GM21825 (cell line): ENCODE data around the gene NEK11.

Experiments used
- ATAC-seq: cut with Tn5 transposase; IDR thresholded peaks from one replicate; pipeline ENCODE4 v1.9.1; 2021; ENCODE audit warnings: mild to moderate bottlenecking, moderate library complexity; ENCODE audit not compliant: unreplicated experiment

The NEK11 gene, protein sequence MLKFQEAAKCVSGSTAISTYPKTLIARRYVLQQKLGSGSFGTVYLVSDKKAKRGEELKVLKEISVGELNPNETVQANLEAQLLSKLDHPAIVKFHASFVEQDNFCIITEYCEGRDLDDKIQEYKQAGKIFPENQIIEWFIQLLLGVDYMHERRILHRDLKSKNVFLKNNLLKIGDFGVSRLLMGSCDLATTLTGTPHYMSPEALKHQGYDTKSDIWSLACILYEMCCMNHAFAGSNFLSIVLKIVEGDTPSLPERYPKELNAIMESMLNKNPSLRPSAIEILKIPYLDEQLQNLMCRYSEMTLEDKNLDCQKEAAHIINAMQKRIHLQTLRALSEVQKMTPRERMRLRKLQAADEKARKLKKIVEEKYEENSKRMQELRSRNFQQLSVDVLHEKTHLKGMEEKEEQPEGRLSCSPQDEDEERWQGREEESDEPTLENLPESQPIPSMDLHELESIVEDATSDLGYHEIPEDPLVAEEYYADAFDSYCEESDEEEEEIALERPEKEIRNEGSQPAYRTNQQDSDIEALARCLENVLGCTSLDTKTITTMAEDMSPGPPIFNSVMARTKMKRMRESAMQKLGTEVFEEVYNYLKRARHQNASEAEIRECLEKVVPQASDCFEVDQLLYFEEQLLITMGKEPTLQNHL

DNA sequence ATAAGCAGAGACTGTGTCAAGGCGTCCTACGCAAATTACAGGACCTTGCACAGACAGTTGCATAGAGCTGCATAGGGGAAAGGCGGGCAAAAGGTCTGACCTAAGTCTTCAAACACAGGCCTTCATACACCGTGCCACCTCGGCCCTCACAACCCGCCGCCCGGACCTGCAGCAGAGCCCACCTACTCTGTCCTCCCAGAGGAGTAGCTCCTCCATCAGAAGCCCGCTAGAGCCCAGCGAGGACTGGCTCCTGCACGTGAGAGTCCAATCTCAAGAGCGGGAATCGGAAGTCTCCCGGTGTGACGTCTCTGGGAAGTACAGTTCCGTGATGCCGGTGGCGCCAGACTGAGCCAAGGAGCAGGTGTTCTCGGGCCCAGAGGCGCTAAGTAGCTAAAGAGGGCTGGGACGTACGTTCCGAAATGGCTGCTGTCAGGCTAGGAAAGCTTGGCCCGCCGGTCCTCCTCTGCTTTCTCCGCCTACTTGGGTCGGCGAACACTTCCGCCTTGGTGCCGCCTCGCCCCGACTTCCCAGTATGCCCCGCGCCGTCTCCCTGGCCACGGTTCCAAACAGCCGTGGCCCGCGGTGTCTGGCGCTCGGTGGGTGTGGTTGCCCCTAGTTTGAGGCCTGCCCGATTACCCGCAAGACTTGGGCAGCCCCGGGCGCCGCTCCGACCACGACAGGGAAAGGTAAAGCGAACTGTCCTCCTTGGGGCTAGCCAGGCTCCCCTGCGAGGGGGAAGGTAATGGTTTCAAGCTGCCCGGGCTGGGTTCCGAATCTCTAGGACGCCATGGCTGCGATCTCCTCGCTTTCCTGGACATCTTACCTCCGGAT lies at the start of gene NEK11, which contains the start of gene ASTE1:
TSS of gene NEK11 (plus strand) at position 557 of the 831 bp plus-strand sequence. CDS start 2,832 bp downstream, outside the sequence.
TSS of gene ASTE1 (minus strand) at position 505 of the 831 bp plus-strand sequence. CDS start 1,519 bp downstream, outside the sequence.
- ATAC-seq, result peak; percentile 96

DNA sequence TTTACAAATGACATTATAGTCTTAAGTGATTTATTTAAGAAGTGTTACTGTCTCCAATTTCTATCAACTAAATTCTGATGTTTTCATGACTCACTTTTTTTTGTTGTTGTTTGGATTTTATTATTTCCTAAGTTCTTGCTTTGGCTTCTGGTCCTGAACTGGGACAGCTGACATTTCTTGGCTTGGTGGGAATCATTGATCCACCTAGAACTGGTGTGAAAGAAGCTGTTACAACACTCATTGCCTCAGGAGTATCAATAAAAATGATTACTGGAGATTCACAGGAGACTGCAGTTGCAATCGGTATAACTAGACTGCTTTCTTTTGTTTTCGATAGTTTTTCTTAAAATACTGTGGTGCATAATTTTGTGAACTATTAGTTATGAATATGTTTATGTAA lies 47.6 kb upstream of the NEK11 start:
- no peak for ATAC-seq

DNA sequence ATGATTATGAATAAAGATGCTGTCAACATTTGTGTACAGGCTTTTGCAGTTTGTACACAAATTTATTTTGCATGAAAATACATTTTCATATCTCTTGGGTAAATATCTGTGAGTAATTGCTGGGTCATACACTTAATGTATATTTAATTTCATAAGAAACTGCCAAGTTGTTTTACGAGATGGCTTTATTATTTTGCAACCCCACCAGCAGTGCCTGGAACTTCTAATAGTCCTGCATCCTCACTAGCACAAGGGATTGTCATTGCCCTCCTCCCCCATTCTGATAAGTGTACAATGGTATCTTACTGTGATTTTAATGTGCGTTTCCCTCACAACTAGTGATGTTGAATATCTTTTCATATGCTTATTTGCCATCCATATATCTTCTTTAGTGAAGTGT lies 45.2 kb upstream of the NEK11 start:
- ATAC-seq, result no peak

DNA sequence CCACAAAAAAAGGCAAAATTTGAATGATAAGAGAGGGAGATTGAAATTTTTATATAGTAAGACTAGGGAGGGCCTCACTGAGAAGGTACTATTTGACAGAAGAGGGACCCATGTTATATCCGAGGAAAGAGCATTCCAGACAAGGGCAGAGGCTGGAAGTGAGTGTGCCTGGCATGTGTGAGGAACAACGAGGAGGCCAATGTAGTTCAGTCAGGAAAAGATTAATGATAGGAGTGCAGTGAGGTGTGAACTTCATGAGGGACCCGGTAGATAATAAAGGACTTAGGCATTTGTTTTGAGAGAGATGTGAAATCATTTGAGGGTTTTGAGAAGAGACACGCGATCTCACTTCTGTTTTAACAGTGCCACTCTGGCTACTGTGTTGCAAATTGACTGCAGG lies 36.4 kb upstream of the NEK11 start:
- no peak for ATAC-seq

DNA sequence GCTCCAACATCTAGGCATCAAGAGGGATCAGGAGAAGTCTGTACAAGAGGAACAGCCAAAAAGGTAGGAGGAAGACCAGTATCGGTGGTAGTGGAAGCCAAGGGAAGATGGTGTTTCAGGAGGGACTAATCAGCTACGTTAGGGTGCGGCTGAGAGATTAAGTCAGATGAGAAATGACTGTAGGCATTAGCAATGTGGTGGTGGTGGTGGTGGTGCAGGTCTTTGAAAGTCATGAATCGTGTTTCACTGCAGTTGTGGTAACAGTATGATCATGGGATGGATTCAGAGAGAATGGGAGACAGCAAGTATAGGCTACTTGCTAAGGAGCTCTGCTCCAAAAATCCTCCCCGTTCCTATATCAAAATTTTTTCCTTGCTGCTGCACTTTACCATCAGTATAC lies 35.6 kb upstream of the NEK11 start:
- ATAC-seq, result no peak

DNA sequence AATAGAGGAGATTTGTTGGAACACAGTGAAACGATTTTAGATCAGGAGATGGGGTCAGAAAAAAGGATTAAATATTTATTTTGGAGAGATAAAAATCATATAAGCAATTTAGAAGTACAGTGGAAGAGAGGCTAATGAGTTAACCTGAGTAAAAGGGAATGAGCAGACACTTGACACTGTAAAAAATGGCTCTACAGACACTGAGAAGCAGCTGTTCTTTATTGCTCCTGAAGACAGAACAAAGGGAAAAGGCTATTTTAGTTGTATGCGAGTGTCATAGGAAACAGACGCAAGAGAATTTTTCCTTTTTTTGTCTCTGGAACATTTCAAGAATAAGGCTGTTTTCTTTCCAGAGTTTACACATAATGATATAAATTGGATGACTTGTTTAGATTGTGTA lies 34.3 kb upstream of the NEK11 start:
- no peak for ATAC-seq

DNA sequence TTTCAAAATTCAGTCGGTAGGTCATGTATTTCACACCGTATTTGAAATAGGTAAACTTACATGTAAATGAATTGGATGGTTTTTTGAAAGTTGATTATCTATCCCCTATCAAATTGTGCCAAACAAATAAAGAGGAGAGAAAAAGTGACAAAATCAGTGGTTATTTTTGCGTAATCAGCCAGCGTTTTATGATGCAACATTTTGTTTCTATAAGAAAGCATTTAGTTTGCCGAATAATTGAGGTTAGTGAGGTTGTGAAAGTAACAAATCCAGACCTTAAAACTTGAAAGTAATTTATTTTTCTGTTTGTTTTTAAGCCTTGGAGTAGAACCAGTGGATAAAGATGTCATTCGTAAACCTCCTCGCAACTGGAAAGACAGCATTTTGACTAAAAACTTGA lies 29.4 kb upstream of the NEK11 start:
- no peak for ATAC-seq

DNA sequence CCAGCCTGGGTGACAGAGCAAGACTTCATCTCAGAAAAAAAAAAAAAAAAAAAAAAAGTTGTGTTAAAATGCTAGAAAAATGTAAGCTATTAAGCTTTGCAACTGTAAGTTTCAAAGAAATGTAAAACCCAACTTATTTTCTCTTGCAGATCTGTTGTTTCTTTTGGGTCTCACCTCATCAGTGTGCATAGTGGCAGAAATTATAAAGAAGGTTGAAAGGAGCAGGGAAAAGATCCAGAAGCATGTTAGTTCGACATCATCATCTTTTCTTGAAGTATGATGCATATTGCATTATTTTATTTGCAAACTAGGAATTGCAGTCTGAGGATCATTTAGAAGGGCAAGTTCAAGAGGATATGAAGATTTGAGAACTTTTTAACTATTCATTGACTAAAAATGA lies 25.6 kb upstream of the NEK11 start:
- no peak for ATAC-seq

DNA sequence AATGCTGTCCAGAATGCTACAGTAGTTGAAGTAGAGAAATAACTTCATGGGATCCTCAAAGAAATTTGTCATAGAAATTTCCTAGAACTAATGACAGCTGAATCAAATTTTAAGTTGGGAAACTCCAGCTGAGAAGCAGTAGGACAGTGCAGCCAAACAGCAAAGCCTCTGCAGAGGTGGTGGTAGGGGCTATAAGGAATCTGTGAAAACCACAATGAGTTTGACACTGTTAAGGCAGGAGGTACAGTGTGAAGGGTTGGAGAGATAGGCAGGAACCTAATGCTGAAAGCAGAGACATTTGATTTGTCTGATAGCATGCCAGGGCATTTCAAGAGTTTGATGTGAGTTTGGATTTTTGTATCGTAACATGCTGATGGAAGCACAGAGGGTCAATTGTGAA lies 22.1 kb upstream of the NEK11 start:
- no peak for ATAC-seq

DNA sequence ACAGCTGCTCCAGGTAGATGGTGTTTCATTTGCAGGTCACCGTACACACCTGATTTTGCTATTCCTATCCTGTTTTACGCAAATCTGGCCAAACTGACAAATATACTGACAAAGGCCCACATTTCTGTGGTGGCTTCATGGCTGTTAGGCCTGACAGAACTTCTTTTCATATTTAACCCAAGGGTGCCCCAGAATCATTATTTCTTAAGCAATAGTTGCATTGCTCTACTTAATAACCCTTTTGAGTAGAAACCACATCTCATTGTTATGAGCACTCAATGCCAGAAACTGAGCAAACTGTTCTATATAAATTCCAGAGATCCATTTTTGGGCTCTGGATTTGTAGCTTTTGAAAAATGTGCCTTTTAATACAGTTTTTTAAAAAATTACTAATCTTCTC lies 19.4 kb upstream of the NEK11 start:
- ATAC-seq, result no peak

DNA sequence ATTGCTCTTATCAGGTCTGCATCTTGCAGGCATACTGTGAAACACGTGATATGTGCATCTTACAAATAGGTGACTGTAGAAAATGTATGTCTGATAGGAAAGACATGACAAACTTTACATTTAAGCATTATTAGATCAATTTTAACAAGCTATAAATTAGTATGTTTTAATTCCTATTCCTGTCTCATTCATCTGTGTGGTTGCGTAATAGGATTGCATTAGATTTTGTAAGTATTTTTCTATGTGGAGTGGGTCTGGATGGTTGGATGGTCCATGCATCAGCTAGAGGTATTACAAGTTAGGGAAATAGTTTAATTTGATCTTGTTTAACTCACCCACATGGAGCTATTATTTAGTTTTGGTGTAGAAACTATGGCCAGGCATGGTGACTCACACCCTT lies 18.9 kb upstream of the NEK11 start:
- no peak for ATAC-seq

DNA sequence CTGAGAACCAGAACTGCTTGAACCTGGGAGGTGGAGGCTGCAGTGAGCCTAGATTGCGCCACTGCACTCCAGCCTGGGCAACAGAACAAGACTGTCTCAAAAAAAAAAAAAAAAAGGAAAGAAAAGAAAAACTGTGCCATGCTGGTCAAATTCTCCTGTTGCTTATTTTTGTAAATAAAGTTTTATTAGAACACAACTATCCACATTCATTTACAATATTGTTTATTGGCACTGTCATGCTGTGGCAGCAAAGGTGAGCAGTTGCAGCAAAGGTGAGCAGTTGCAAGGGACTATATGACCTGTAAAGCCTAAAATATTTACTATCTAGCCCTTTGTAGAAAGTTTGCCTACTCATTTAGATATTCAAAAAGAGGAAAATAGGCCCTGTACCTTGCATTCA lies 18.4 kb upstream of the NEK11 start:
- no peak for ATAC-seq

DNA sequence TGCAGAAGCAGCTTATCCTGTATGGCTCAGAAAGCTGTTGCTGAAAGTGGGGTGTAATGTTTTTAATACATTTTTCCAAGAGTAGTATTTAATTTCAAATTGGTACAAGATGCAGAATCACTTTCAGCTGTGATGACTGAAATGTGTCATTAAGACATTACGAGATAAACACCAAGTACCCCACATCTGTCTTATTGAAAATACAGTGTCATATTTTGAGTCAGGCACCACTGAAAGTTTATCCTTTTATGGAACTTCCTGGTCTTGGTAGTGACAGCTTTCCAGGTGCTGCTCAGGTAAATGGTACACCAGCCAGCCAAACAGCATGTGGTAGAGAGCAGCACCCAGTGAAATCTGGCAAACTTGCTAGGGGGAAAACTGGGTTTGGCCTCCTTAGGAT lies 17.0 kb upstream of the NEK11 start:
- ATAC-seq, result no peak

DNA sequence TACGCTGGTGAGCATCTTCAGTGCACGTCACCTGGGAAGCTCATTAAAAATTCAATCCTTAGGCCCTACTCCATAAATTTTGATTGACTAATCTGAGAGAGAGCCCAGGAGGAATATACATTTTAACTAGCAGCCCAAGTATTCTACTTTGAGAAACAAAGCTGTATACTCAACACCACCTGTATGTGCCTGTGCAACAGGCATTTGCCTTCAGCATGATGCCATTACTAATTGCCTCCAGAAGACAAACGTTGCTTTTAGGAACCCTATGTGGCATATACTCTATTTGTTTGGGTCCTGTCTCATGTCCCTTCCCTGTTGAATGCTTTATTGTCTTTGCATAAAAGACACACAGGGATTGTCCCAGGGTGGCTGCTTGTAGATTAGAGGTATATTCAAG lies 7.7 kb upstream of the NEK11 start:
- no peak for ATAC-seq

DNA sequence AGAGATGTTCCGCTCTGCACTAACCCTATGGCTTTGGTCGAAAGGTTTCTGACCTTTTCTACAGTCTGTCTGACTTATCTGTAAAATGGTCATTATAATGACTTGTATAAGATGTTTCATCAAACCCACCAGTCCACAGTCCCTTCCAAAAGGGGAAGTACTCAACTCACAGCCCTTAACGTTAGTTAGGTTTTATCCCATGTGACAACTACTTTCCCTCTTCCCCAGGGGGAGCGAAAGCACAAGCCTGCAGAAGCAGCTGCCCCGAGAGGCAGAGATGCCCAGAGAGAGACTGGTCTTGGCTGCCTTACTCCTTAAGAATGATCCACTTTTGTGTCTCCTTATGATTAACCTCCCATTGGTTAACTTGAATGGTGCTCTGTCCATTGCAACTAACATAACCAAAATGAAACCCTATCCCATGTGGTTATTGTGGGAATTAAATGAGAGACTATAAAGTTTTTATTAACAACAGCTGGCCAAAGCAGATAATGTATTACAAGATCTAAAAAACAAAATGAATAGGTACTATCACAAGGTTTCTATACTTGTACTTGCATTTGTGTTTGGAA lies 6.5 kb upstream of the NEK11 start:
- no peak for ATAC-seq

DNA sequence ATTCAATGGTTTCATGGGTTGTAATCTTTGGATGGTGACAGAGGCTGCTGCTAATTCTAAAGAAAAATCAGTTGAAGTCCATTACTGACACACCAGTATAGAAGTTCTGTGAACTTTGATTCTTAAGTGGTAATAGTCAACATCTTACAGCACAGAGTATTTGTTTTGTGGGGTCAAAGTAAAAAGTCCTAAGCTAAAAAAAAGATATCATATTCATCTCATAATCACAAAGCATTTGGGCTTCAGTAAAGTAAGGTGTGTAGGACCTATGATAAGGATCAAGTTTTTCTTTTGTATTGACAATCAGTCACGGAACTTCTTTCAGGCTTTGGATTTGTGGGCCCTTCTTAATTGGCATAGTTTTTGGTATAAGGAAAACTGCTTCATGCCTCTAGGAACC lies 1.1 kb upstream of the NEK11 start:
- ATAC-seq, result no peak

DNA sequence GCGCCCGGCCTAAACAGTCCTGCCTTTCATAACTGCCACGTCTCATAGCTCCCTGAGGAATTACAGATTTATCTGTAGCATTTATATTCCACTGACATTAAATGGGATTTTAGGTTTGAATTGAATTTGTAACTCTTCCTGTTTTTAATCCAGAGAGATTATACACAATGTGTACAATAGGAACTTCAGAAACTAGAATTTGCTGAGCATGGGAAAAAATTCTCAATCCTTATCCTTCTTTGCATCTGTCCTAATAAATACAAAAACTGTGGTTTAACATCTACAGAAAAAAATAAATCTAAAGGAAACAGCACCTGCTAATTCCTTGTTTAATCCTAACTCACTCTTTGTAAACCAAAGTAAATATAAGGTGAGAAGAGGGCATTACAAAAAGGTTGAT lies 2.2 kb downstream of the NEK11 start:
- no peak for ATAC-seq

DNA sequence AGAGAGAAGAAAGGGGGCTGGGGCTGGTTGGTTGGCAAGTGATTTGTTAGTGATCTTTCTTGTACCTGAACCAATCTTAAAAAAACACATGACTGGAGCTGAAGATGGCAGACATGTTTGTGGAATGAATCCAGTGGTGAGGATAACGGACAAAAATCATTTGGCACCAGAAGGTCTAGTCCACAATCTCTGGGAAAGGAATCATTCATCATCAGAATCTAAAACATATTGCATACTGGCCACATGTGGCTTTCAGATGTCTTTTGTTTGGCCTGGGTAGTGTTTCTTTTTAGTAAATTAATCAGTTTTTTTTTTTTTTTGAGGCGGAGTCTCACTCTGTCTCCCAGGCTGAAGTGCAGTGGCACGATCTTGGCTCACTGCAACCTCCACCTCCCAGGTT lies 5.0 kb downstream of the NEK11 start:
- no peak for ATAC-seq

DNA sequence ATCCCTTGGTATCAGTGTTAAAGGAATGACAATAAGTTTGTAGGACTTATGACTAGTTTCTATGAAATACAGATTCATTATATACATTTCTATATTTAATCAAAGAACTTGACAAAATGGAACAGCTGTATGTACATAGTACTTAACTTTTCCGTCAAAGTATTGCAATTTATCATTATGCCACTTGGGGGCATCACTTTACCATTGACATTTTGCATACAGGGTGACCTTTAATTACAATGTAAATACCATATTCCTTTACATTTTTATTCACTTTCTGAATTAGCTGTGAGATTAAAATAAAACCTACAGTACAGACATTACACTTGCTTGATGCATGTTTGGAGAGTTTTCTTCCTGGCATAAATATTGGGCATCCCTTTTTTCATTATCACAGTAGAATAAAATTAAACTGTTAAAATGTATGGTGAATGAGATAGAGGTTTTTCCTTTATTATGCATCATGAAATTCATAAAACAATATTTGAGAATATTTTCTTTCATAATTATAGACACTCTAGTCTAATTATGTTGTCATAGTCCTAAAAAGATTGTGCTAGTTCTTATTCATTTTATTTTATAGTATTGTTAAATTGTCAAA lies 6.9 kb downstream of the NEK11 start:
- no peak for ATAC-seq

DNA sequence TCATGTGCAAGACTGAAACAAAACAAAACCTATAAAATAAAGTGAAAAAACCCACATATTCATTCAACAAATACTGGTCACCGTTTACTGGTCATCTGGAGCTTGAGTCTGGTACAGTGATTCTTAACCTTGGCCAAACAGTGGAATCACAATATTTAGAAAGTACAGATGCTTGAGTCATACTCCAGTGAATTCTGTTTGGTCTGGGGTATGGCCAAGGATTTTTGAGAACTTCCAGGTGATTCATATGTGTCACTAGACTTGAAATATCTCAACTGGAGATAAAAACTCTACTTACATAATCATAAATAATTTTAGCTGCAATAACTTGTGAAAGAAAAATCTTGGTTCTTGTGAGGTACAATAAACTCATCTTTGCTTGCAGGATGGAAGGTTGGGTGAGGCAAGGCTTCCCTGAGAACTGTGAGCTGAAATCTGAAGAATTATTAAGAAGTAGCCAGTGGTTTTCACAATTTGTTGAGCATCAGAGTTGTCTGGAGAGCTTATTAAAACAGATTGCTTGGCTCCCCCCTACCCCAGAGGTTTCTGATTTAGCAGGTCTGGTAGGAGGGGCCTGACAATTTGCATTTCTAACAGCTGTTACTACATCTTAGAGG lies 9.6 kb downstream of the NEK11 start:
- no peak for ATAC-seq
